ENCODE results near the gene DLL1.

Gene DLL1

GRCh38 chr6:170249817-170250216, 41.1 kb downstream of the DLL1 start:
- DNase-seq = no peak

- DNase-seq = no peak
Observed at GRCh38 chr6:170248861-170249600, 41.8 kb downstream of the DLL1 start.

- DNase-seq = no peak
Observed at GRCh38 chr6:170248111-170248805, 42.6 kb downstream of the DLL1 start.

GRCh38 chr6:170247178-170247701, 43.6 kb downstream of the DLL1 start:
- DNase-seq = no peak

- no peak for DNase-seq
Observed at GRCh38 chr6:170245475-170245992, 45.3 kb downstream of the DLL1 start.

- DNase-seq = no peak
Observed at GRCh38 chr6:170244721-170245474, 46.0 kb downstream of the DLL1 start.

- no peak for DNase-seq
Observed at GRCh38 chr6:170243791-170244291, 47.0 kb downstream of the DLL1 start.

GRCh38 chr6:170243386-170243785, 47.5 kb downstream of the DLL1 start:
- DNase-seq = no peak

GRCh38 chr6:170238741-170239565, 51.9 kb downstream of the DLL1 start:
- DNase-seq = no peak

GRCh38 chr6:170237999-170238740, 52.7 kb downstream of the DLL1 start:
- DNase-seq = no peak

- no peak for DNase-seq
Observed at GRCh38 chr6:170236131-170236836, 54.6 kb downstream of the DLL1 start.

GRCh38 chr6:170235391-170236125, 55.3 kb downstream of the DLL1 start:
- DNase-seq = no peak

GRCh38 chr6:170234419-170234818, 56.5 kb downstream of the DLL1 start:
- no peak for DNase-seq

- DNase-seq = no peak
Observed at GRCh38 chr6:170233286-170234205, 57.3 kb downstream of the DLL1 start.
